PC-3 (cell line): ENCODE measurements around the gene HSPB9. TPM values are rescaled to one million over a fixed set of nuclear protein-coding genes. Genes with fewer than 3 reads are reported as not detected.

Source experiments
- ATAC-seq: fragments of 200-7000 bp; cut with Tn5 transposase; 2 replicates; pipeline ENCODE4 v1.9.1; 2020; ENCODE audit warnings: mild to moderate bottlenecking, moderate library complexity
- BruUV-seq: library from RNA; stranded (reverse); fragments of 400-500 nt; replicated peaks from 2 replicates; lab custom pipeline; 2021; lab: Mats Ljungman, UMichigan
- CTCF ChIA-PET: fragments of 300-600 bp; sonication (Branson Sonifier 250); formaldehyde crosslinking; loops from one replicate; lab custom pipeline; 2022; ENCODE audit warnings: antibody characterized with exemption; lab: Charles Lee
- POLR2A ChIA-PET: fragments of 300-600 bp; sonication (Branson Sonifier 250); formaldehyde crosslinking; loops from one replicate; lab custom pipeline; 2022; ENCODE audit warnings: antibody characterized with exemption; ENCODE audit not compliant: unreplicated experiment; lab: Charles Lee
- DNase-seq: peaks from one replicate; pipeline ENCODE4 v3.0.0-alpha.2; 2015
- H2AFZ ChIP-seq: fragments of 300-600 bp; sonication (generic); 2 replicates; pipeline ENCODE4 v1.6.0; 2016; ENCODE audit warnings: antibody characterized with exemption, low read length
- H3F3A ChIP-seq: fragments of 300-600 bp; sonication (generic); one replicate; pipeline ENCODE4 v1.6.0; 2017; ENCODE audit warnings: antibody characterized with exemption, low read length, control low read depth, mild to moderate bottlenecking; ENCODE audit not compliant: unreplicated experiment
- H3K27ac ChIP-seq: fragments of 300-600 bp; sonication (generic); 2 replicates; pipeline ENCODE4 v1.5.1; 2016; ENCODE audit warnings: mild to moderate bottlenecking, low read length
- H3K27me3 ChIP-seq: fragments of 300-600 bp; sonication (generic); 2 replicates; pipeline ENCODE4 v1.6.1; 2016; ENCODE audit warnings: low read length, mixed read lengths
- H3K36me3 ChIP-seq: fragments of 300-600 bp; sonication (generic); 2 replicates; pipeline ENCODE4 v1.6.1; 2016; ENCODE audit warnings: low read depth, mixed run types, low read length, mixed read lengths
- H3K4me1 ChIP-seq: fragments of 300-600 bp; sonication (generic); 2 replicates; pipeline ENCODE4 v1.5.1; 2016; ENCODE audit warnings: low read length; ENCODE audit not compliant: insufficient read depth
- H3K4me2 ChIP-seq: fragments of 300-600 bp; sonication (generic); 2 replicates; pipeline ENCODE4 v1.6.0; 2016; ENCODE audit warnings: low read length
- H3K4me3 ChIP-seq: fragments of 300-600 bp; sonication (generic); 2 replicates; pipeline ENCODE4 v1.5.1; 2016; ENCODE audit warnings: mild to moderate bottlenecking, low read length, mixed read lengths
- H3K79me2 ChIP-seq: fragments of 300-600 bp; sonication (generic); 2 replicates; pipeline ENCODE4 v1.6.1; 2017; ENCODE audit warnings: low read length, mixed read lengths
- H3K9ac ChIP-seq: fragments of 300-600 bp; sonication (generic); 2 replicates; pipeline ENCODE4 v1.6.0; 2016; ENCODE audit warnings: mild to moderate bottlenecking, low read length
- H3K9me2 ChIP-seq: fragments of 300-600 bp; sonication (generic); replicated peaks from 2 replicates; pipeline ENCODE4 v1.6.1; 2016; ENCODE audit warnings: mixed run types, low read length, mixed read lengths
- H3K9me3 ChIP-seq: fragments of 300-600 bp; sonication (generic); 2 replicates; pipeline ENCODE4 v1.6.1; 2016; ENCODE audit warnings: low read length, mixed read lengths
- H4K20me1 ChIP-seq: fragments of 300-600 bp; sonication (generic); 2 replicates; pipeline ENCODE4 v1.6.1; 2016; ENCODE audit warnings: low read length, mixed read lengths
- EZH2 ChIP-seq: fragments of 300-600 bp; sonication (generic); IDR thresholded peaks from one replicate; pipeline ENCODE4 v1.6.1; 2017; ENCODE audit warnings: antibody characterized with exemption, mild to moderate bottlenecking, low read length; ENCODE audit not compliant: unreplicated experiment
- EZH2phosphoT487 ChIP-seq: fragments of 300-600 bp; sonication (generic); IDR thresholded peaks from 2 replicates; pipeline ENCODE4 v1.6.1; 2018; ENCODE audit warnings: mild to moderate bottlenecking, antibody characterized with exemption, low read length, borderline replicate concordance
- intact Hi-C: fragments of 100-400 bp; cut with micrococcal nuclease; formaldehyde crosslinking; loops from 2 replicates; pipeline ENCODE4 v1.9.0; 2023
- total RNA-seq: library from RNA; depleted of rRNA; stranded (reverse); fragments of >200 nt; gene quantifications from 2 replicates; pipeline ENCODE4 v1.2.3, GENCODE V29; 2014
- TF ChIP-seq, protein P1 (sequence below): fragments of 300-600 bp; sonication (generic); conservative IDR thresholded peaks from 2 replicates; pipeline ENCODE4 v1.5.1; 2017; ENCODE audit warnings: antibody characterized with exemption, low read depth, mild to moderate bottlenecking, low read length

Gene HSPB9
- total RNA-seq, 1 experiment from 2014 or later: not detected

DNA sequence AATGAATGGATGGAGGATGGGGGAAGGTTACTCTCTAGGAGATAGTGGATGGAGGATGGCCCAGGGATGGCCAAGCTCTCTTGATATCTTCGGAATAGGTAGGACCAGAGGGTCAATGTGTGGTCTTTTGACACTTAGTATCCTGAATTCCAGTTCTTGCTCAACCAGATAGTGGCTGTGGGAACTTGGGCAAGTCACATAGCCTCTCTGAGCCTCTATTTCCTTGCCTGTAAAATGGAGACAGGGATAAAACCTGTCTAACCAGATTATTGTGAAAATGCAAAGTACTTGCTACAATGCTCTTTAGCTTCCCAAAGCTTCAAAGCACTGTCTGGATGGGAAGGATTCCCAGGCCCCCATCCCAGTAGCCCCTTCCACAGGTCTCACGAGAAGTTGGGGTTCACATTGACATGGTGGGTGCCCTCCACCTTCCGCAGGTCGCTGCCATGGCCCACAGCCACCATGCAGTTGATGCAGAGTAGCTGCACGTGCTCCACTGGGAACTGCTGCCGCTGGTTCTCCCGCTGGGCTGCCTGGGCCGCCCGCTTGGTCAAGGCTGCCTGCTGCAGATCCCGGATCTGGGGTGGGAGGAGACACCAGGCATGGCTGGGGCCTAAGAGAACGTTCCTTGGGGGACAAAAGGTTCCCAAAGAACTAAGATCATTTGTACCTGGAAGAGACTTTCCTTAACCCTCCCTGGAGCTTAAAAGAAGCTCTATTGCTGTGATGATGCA is 19.2 kb upstream of the HSPB9 start:
- no peaks in the 10 kb centered on the region for H3K36me3 ChIP-seq
- H3K27me3 ChIP-seq: no peaks in the 10 kb centered on the region
- ATAC-seq: no peak; the same call in 1 of the 2 replicates
- TF ChIP-seq EZH2phosphoT487 (no peak), EZH2 (no peak)
- TF ChIP-seq, protein P1, sequence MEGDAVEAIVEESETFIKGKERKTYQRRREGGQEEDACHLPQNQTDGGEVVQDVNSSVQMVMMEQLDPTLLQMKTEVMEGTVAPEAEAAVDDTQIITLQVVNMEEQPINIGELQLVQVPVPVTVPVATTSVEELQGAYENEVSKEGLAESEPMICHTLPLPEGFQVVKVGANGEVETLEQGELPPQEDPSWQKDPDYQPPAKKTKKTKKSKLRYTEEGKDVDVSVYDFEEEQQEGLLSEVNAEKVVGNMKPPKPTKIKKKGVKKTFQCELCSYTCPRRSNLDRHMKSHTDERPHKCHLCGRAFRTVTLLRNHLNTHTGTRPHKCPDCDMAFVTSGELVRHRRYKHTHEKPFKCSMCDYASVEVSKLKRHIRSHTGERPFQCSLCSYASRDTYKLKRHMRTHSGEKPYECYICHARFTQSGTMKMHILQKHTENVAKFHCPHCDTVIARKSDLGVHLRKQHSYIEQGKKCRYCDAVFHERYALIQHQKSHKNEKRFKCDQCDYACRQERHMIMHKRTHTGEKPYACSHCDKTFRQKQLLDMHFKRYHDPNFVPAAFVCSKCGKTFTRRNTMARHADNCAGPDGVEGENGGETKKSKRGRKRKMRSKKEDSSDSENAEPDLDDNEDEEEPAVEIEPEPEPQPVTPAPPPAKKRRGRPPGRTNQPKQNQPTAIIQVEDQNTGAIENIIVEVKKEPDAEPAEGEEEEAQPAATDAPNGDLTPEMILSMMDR: no peak
- H3F3A ChIP-seq: no peaks in the 10 kb centered on the region
- H3K4me1 ChIP-seq: peaks cover 3% of the 10 kb centered on the region; the same call in 1 of the 2 replicates
- H3K4me3 ChIP-seq: no peak overlapping the region
- H3K9ac ChIP-seq: no peak overlapping the region
- intact Hi-C loops: no loop called here
- no peaks in the 10 kb centered on the region for H3K79me2 ChIP-seq
- no peak overlapping the region for H2AFZ ChIP-seq
- H3K9me3 ChIP-seq: no peaks in the 10 kb centered on the region
- no peaks in the 10 kb centered on the region for H4K20me1 ChIP-seq
- CTCF ChIA-PET: no interaction called here
- POLR2A ChIA-PET: interaction anchor here (0.6 kb wide), 1 partner anchor 415 kb away, joined by 5 read pairs; no protein-coding TSS in a partner anchor
- no TSS peak for BruUV-seq
- no peaks in the 10 kb centered on the region for H3K9me2 ChIP-seq
- H3K27ac ChIP-seq: no peak overlapping the region
- H3K4me2 ChIP-seq: no peak overlapping the region
- DNase-seq: no peak

DNA sequence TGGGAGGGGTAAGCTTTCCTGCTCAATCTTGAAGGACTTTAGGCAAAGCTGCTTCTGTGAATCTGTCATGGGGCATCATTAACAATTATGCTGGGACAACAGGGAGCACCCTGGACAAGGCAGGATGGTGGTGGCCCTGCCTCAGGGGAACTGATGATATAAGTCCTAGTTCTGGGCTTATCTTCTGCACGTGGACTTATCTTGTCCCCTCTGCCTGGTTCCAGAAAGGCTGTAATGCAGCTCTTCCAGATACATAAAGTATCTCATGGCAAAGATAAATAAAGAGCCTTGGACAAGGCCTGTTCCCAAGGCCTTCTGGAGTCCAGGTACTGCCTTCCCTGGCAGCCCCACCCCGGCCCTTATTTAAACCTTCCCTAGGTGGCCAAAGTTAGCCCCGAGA is 18.3 kb upstream of the HSPB9 start:
- Histone ChIP-seq H3K36me3 (no peaks in the 10 kb centered on the region), H3K4me2 (no peak overlapping the region), H3K4me1 (peaks cover 3% of the 10 kb centered on the region; the same call in 1 of the 2 replicates), H4K20me1 (no peaks in the 10 kb centered on the region), H3K9ac (no peak overlapping the region), H3K9me2 (no peaks in the 10 kb centered on the region), H3K9me3 (no peaks in the 10 kb centered on the region), H3K4me3 (no peak overlapping the region), H3K27me3 (no peaks in the 10 kb centered on the region), H3F3A (no peaks in the 10 kb centered on the region), H3K27ac (no peak overlapping the region), H2AFZ (no peak overlapping the region), H3K79me2 (no peaks in the 10 kb centered on the region)
- intact Hi-C loops: no loop called here
- ATAC-seq (no peak), DNase-seq (no peak)
- no peak for TF ChIP-seq EZH2phosphoT487
- no peak for TF ChIP-seq EZH2
- TF ChIP-seq, protein P1: no peak
- ChIA-PET CTCF (no interaction called here), POLR2A (no interaction called here)
- BruUV-seq: no TSS peak

DNA sequence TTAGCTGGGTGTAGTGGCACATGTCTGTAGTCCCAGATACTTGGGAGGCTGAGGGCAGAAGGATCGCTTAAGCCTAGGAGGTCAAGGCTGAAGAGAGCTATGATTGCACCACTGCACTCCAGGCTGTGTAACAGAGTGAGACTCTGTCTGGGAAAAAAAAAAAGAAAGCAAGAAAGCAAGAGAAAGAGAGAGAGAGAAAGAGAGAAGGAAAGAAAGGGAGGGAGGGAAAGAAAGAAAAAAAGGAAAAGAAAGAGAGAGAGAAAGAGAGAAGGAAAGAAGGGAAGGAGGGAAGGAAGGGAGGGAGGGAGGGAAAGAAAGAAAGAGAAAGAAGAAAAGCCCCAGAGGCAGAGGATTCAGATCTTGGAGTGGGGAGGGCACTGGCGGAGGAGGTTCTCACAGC is 16.6 kb upstream of the HSPB9 start:
- CTCF ChIA-PET: no interaction called here
- POLR2A ChIA-PET: no interaction called here
- no TSS peak for BruUV-seq

More for the DNA sequence above, 16.6 kb upstream of the HSPB9 start:
- DNase-seq (no peak), ATAC-seq (no peak)
- intact Hi-C loops: no loop called here
- Histone ChIP-seq H2AFZ (no peak overlapping the region), H3K79me2 (no peaks in the 10 kb centered on the region), H4K20me1 (no peaks in the 10 kb centered on the region), H3K27ac (no peak overlapping the region), H3F3A (no peaks in the 10 kb centered on the region), H3K9me2 (no peaks in the 10 kb centered on the region), H3K27me3 (no peaks in the 10 kb centered on the region), H3K9ac (no peak overlapping the region), H3K9me3 (no peaks in the 10 kb centered on the region), H3K4me1 (peaks cover 3% of the 10 kb centered on the region; the same call in 1 of the 2 replicates), H3K36me3 (no peaks in the 10 kb centered on the region), H3K4me3 (no peak overlapping the region), H3K4me2 (no peak overlapping the region)
- TF ChIP-seq, protein P1: no peak
- TF ChIP-seq EZH2phosphoT487 (no peak), EZH2 (no peak)
